GM19193 (cell line): ENCODE data around the gene PAPPA.

Experiments
- POLR2A ChIP-seq: IDR thresholded peaks from 4 replicates; pipeline ENCODE4 v1.6.1; 2011; ENCODE audit not compliant: insufficient read depth, insufficient read length; ENCODE audit errors: extremely low read depth

PAPPA gene

GRCh38 chr9:116298249-116298648 lies 144.7 kb downstream of the PAPPA start:
- no peak for TF ChIP-seq POLR2A

GRCh38 chr9:116298878-116299391 lies 145.3 kb downstream of the PAPPA start:
- no peak for TF ChIP-seq POLR2A

DNA sequence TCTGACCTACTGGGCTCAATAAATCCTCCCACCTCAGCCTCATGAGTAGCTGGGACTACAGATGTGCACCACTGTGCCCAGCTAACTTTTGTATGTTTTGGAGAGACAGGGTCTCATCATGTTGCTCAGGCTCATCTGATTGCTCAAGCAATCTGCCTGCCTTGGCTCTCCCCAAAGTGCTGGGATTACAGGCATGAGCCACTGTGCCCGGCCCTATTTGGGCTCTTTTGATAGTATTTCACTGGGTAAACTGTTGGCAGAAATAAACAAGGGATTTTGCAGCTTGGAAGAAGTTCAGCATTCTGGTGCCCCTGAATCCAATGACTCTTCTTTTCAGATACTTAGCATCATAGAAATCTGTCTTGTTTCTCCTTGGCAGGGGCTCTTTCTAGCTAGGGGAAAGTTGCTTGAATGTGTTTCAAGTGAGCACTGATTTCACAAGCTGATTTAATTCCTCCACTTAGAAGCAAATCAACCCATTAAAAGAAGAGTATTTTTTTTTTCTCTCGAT lies 146.8 kb downstream of the PAPPA start:
- TF ChIP-seq POLR2A, result no peak

DNA sequence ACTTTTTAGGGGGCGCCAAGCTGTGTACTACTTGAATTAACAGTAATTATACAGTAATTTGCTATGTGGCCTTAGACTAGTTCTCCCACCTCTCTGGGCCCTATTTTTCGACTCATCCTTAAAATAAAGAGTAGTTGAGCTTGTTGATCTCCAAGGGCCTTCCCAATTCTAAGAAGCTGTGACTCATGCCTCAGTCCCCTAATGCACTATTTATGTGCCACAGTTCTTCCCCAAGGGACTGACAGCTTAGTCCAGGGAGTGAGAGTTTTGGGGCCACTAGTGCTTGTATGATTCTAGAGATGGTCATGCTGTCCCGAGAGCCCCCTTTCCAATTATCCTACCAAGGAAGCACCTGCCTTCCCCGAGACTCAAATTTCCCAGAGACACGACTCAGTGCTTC lies 149.7 kb downstream of the PAPPA start:
- TF ChIP-seq POLR2A, result no peak

- TF ChIP-seq POLR2A, result no peak
These were observed 150.4 kb downstream of the PAPPA start for GRCh38 chr9:116303886-116304538.

DNA sequence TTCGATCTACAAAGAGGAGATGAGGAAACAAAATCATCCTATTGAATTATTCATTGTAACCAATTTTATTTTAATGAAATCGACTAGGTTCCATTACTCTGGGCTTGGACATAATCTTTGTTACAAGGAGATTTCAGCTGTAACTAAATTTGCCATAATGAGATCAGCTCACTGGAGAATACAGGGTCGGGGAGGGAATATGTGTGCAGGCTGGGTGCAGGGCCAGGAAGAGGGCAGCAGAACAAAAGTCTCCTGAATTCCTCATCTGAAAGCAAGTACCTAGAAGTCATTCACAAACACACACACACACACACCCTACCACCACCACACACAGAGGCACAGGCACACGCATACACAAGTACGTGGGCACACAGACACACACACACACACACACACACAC lies 151.2 kb downstream of the PAPPA start:
- TF ChIP-seq POLR2A, result no peak

GRCh38 chr9:116308076-116308475 lies 154.5 kb downstream of the PAPPA start:
- TF ChIP-seq POLR2A, result no peak

GRCh38 chr9:116309900-116310611 lies 156.5 kb downstream of the PAPPA start:
- TF ChIP-seq POLR2A, result no peak

- TF ChIP-seq POLR2A, result no peak
These were observed 158.6 kb downstream of the PAPPA start for GRCh38 chr9:116312221-116312620.

GRCh38 chr9:116313638-116314037 lies 160.0 kb downstream of the PAPPA start:
- TF ChIP-seq POLR2A, result no peak

DNA sequence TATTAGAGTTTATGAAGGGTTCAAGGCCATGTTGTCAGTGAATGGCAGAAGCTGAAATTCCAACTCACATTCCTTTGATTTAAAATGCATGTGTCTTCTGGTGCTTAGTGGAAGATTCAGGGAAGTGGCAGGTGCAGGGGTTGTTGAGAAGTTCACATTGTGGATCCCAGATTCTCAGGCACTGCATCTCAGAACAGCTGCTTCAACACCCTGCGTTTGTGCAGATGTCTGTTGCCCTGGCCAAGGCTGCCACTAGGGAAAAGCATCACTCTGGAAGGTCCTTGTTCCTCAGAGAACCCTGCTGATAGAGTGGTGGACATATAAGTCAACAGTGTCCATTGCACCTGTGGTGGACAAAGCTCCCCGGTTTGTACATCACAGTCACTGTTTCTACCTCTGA lies 162.7 kb downstream of the PAPPA start:
- TF ChIP-seq POLR2A, result no peak

- TF ChIP-seq POLR2A, result no peak
These were observed 163.9 kb downstream of the PAPPA start for GRCh38 chr9:116317503-116317902.

GRCh38 chr9:116318468-116319374 lies 165.1 kb downstream of the PAPPA start:
- TF ChIP-seq POLR2A, result no peak

DNA sequence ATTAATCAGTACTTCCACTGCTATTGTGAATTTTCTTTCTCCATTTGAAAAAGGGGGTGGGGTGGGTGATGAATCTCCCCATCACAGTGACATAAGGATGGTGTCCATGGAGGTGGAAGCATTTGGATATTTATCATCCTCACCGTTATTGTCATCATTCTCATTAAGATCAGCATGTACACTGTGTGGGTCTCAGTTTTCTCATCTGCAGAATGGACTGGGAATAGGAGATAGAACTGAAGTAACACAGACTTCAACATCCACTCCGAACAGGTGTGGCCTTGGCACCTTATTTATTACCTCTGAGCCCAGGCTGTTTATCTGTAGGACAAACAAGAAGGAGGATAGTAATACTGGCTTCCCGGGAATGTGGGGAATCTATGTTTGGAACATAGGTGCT lies 165.9 kb downstream of the PAPPA start:
- no peak for TF ChIP-seq POLR2A

- TF ChIP-seq POLR2A, result no peak
These were observed 166.7 kb downstream of the PAPPA start for GRCh38 chr9:116320290-116320689.
